HG02970 (cell line): ENCODE results near the gene ZNF563.
A peak's percentile ranks its signal among the peaks of the same experiment; 100 is the strongest.
"Not testable (repeated sequence)": the region's sequence is repeated elsewhere in the genome, so short reads cannot be mapped to it uniquely, and the experiment has no call there.

ENCODE experiments used
- ATAC-seq: cut with Tn5 transposase; IDR thresholded peaks from one replicate; pipeline ENCODE4 v1.9.1; 2021; ENCODE audit warnings: mild to moderate bottlenecking, moderate library complexity, moderate number of reproducible peaks; ENCODE audit not compliant: unreplicated experiment, low FRiP score

The ZNF563 gene

DNA sequence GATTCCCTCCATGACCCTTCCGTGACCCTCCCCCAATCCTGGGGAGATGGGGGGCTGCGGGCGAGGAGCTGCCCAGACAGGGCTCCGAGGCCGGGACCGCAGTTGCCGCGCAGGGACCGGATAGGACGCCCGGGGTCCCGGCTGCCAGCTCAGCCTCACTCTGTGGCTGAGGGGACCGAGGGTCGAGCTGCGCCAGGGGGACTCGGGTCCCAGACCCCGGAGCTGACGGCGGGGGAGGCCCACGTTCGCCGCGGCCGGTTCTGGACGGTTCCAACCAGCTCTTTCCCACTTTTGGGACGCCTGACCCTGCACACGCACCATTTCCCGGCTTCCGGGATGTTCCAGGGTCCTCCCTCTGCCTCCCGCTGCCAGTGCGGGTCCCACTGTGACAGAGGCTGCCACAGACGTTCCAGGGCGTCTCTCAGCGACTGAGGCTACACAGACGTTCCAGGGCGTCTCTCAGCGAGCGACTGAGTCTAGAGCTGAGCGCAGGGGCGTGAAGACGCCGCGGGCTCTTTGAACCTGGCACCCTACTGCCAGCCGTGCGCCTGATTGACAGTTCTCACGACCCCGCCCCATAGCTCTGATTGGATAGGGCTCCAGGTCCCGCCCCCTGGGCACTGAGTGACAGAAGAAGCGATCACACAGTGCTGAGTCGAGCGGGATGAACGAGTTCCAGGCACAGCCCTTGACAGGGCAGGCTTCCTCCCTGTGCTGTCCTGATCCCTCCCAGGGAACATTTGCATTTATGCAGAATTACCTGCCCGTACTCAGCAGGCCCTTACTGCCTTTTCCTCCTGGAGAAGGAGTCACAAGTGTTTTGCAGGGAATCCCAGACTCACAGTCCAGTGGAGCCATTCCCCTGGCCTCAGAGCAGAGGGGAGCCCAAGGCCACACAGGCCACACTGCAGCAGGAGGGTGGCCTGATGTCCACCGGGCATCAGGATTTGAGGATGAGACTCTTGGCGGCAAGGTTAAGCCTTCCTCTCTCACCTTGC is at the start of gene ZNF563:
Gene ZNF563 (minus strand): TSS at position 472 of the 998 bp plus-strand sequence. CDS start 151 bp downstream, at position 321.
- peak; percentile 91 for ATAC-seq

DNA sequence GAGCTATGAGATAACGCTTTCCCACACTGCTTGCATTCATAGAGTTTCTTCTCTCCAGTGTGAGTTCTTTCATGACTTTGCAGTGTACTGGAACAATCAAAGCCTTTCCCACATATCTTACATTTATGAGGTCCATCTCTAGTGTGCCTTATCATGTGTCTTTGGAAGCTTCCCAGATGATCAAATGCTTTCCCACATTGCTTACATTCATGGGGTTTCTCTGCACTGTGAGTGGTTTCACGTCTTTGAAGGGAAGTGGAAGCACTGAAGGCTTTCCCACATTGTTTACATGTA is 47.0 kb upstream of the ZNF563 start:
- ATAC-seq, result no peak

DNA sequence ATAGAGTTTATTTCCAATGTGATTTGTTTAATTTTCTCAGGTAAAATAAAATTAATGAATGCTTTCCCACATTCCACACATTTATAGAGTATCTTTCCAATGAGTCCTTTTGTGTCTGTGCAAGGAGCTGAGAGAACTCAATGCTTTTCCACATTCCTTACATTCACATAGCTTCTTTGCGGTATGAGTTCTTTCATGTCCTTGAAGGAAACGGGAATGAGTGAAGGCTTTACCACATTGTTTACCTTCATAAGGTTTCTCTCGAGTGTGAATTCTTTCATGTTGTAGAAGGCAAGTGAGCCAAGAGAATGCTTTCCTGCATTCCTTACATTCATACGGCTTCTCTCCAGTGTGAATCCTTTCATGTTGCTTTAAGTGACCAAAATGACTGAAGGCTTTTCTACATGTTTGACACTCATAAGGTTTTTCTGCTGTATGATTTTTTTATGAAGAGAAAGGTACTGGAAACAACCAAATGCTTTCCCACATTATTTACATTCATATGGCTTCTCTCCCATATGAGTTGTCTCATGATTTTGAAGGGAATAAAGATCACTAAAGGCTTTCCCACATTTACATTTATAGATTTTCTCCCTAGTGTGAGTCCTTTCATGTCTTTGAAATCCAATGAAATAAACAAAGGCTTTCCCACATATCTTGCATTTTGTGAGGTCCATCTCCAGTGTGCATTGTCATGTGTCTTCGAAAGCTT is 46.5 kb upstream of the ZNF563 start:
- no peak for ATAC-seq

DNA sequence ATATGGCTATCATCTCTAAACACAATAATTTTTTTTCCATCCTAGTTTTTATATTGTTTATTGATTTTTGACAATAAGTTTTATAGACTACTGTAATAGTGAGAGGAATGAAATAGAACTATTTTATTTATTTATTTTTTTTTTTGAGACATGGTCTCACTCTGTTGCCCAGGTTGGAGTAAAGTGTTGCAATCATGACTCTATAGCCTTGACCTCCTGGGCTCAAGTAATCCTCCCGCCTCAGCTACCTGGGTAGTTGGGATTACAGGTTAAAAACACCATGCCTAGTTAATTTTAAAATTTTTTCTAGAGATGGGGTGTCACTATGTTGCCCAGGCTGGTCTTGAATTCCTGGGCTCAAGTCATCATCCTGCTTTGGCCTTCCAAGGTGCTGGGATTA is 40.6 kb upstream of the ZNF563 start:
- ATAC-seq, result no peak

DNA sequence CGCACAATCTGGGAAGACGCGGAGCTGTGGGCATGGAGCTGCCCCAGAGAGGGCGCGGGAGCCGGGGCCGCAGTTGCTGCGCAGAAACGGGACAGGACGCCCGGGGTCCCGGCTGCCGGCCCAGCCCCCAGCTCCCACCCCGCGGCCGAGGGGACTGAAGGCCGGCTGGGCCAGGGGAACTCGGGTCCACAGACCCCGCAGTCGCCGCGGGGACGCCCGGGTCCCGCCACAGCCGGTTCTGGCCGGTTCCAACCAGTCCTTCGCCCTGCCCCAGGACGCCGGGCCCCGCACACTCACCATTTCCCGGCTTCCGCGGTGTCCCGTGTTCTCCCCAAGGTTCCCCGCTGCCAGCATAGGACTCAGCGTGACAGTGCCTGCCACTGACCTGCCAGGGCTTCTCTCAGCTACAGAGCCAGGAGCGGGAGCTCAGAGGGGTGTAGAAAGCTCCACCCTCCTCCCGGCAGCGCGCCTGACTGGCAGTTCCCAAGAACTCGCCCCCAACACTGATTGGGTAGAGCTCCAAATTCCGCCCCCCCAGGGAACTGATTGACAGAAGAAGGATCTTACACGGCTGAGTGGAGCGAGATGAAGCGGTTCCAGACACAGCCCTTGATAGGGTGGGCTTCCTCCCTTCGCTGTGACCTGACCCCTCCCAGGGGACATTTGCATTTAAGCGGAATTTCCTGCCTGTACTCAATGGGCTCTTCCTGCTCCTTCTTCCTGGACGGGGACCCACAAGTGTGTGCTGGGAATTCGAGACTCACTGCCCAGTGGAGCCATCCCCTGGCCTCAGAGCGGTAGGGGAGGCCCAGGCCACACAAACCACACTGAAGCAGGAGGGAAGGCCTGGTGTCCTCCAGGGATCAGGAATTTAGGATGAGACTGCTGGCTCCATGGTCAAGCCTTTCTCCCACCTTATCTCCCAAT is 32.1 kb upstream of the ZNF563 start, which contains the start of gene ZNF442:
Gene ZNF442 (minus strand): TSS at position 448 of the 927 bp plus-strand sequence. CDS start 2,052 bp downstream, outside the sequence.
- ATAC-seq, result peak; percentile 85

DNA sequence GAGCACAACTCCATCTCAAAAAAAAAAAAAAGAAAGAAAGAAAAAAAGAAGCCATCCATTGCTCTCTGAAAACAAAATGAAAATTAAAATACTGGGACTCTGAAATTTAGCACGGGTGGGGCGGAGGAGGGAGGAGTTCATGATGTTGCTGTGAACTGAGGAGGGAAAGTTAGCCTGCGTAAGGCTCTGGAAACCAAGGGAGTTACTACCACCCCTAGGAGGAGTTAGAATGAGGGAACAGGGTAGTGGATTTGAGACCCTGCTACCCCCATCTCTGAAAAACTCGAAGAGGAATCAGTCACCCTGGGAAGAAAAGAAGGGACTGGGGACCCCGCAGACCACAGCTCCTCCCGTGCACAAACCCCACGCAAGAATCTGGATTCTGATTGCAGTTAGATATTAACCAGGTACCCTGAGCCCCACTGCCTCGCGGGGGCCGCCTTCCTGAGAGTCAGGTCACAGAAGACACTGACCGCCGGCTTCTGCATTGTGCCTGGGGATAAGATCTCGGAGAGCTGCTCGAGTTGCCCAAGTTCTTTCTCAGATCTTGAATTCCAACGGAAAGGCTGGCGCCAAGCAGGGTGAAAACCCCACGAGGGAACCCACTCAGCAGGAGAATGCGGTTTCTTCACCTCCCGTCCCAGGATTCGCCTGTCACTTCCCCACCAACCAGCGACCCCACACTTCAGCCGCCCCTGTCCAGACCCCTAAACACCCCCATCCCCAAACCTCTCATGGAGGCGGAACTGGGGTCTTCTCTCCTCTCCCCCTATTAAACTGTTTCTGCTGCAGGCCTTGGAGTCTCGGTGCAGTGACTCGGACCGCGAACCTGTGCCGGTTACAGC is 31.2 kb upstream of the ZNF563 start:
- no peak for ATAC-seq

DNA sequence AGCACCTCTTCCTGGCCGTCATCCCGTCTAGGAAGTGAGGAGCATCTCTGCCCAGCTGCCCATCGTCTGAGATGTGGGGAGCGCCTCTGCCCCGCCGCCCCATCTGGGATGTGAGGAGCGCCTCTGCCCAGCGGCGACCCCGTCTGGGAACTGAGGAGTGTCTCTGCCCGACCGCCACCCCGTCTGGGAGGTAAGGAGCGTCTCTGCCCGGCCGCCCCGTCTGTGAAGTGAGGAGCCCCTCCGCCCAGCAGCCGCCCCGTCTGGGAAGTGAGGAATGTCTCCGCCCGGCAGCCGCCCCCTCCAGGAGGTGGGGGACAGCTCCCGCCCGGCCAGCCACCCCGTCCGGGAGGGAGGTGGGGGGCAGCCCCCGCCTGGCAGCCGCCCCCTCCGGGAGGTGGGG is 28.8 kb upstream of the ZNF563 start:
- ATAC-seq, result not testable (repeated sequence)

DNA sequence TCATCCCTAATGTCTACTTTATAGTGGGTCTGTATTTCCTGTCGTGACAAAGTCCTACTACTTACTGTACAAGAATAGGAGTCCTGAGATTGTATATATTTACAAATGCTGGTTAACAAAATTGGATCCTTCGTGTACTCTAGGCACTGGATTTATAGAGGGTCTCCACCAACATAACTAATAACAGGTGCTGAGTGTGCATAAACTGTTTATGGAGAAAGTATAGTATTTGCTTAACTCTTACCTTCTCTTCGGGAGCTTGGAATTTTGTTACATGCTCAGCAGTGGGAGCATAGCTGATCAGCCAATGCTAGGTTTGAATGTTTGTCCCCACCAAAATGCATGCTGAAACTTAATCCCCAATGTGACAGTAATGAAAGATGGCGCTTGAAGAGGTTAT is 19.9 kb upstream of the ZNF563 start:
- no peak for ATAC-seq

DNA sequence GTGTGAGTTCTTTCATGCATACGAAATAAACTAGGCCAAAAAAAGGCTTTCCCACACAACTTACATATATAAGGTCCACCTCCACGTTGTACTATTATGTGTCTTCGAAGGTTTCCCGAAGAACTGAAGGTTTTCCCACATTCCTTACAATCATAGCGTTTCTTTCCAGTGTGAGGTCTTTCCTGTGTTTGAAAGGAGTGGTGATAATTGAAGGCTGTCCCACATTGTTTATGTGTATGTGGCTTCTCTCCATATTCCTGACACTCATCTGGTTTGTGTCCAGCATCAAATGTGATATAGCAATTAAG is 17.4 kb upstream of the ZNF563 start:
- no peak for ATAC-seq

DNA sequence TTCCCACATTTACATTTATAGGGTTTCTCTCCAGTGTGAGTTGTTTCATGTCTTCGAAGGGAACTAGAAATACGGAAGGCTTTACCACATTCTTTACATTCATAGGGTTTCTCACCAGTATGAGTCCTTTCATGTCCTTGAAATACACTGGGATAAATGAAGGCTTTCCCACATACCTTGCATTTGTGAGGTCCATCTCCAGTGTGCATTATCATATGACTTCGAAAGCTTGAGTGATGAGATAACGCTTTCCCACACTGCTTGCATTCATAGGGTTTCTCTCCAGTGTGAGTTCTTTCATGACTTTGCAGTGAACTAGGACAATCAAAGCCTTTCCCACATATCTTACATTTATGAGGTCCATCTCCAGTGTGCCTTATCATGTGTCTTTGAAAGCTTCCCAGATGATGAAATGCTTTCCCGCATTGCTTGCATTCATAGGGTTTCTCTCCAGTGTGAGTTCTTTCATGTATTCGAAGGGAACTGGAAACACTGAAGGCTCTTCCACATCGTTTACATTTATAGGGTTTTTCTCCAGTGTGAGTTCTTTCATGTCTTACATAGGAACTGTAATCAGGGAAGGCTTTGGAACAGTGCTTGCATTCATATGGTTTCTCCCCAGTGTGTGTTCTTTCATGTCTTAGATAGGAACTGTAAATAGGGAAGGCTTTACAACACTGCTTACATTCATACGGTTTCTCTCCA is 16.9 kb upstream of the ZNF563 start:
- ATAC-seq, result no peak

DNA sequence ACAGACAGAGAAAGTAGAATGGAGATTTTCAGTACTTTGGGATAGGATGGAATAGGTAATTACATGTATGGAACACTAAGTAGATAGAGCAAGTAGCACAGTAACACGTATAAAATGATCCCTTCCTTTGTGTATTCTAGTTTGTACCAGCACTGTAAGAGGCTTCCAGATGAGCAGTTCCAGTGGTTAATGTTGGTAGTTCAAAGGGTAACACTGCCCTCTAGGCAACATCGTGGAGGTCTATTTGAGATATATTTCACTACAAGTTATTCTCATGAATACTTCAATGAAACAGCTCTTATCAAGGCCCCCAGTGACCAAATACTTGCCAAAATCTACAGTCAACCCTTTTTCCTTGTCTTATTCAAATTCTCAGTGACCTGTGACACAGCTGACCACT is 13.5 kb upstream of the ZNF563 start:
- ATAC-seq, result no peak

DNA sequence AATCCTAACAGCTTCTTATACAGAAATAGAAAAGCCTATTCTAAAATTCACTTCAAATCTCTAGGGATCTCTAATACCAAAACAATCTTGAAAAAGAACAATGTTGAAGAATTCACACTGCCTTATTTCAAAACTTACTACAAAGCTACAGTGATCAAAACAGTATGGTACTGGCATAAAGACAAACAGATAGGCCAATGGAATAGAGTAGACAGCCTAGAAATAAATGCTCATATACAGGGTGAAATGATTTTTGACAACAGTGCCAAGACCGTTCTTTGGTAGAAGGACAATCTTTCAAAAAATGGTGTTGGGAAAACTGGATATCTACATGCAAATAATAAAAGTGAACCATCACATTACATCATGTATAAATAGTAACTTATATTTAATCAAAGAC is 11.8 kb upstream of the ZNF563 start:
- ATAC-seq, result no peak

DNA sequence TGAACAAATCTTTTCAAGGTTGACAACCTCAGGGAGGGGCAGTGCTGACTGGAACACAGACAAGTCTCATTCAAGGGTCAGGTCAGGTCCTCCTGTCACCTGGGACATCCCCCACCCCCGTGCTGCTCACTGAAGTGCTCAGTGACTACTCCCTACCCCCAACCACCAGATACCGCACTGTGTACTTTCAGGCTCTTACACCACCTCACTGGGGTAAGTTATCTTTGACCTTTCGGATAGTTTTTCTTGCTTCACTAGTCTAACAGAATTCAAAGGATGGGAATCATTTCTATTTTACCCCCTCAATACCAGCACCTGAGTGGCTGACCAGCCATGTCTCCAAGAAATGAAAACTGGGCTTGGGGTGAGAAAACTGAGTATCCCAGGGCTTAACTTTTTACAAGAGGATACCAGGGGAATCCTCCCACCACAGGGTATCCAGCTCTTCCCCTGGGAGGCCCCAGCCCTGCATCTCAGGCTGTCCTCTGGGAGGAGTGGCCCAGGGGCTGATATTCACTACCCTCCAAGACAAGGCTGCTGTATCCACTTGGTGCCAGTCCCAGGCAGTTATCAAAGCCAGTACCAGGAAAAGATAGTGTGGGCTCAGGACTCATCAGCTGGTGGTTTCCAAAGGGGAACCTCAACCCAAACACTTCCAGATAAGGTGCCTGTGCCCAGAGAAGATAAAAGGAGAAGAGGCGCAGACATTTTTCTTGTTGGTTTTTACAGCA is 2.1 kb downstream of the ZNF563 start:
- no peak for ATAC-seq

DNA sequence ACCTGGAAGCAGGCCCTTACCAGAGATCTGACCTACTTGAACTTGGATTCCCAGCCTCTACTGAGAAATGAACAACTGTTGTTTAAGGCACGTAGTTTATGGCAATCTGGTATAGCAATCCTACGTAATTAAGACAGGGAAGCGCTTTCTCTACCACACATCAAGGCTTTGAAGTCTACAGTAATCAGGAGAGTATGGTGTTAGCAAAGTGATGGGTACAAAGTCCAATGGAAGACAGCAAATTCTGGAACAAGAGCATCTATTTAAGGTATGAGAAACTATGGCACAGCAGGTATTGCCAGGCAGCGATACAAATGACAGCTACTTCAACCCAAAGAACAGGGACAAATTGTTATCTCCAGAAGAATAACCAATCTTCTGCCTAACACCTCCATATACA is 3.1 kb downstream of the ZNF563 start:
- no peak for ATAC-seq

DNA sequence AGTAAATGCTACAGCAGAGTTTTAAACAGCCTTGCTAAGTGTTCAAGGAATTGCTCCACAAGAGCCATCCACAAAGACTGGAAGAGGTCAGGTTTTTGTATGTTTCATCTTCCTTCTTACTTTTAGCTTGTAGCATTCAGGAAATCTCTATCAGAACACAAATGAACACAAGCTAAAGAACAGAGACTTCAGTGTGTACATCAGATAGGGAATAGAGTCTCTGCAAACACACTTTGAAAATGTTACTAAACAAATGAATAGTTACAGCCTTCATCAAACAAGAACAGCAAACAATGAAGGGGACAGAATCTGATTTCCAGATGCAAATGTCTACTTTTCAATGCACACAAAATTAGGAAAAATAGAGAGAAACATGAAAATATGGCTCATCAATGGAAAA is 7.7 kb downstream of the ZNF563 start:
- ATAC-seq, result no peak

DNA sequence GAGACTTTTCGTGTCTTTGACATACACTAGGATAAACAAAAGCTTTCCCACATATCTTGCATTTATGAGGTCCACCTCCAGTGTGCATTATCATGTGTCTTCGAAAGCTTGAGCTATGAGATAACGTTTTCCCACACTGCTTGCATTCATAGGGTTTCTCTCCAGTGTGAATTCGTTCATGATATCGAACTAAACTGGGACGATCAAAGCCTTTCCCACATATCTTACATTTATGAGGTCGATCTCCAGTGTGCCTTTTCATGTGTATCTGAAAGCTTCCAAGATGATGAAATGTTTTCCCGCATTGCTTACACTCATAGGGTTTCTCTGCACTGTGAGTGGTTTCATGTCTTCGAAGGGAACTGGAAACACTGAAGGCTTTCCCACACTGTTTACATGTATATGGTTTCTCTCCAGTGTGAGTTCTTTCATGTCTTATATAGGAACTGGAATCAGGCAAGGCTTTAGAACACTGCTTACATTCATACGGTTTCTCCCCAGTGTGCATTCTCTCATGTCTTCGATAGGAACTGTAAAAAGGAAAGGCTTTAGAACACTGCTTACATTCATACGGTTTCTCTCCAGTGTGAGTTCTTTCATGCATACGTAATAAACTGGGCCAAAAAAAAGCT is 14.5 kb downstream of the ZNF563 start:
- ATAC-seq, result no peak

DNA sequence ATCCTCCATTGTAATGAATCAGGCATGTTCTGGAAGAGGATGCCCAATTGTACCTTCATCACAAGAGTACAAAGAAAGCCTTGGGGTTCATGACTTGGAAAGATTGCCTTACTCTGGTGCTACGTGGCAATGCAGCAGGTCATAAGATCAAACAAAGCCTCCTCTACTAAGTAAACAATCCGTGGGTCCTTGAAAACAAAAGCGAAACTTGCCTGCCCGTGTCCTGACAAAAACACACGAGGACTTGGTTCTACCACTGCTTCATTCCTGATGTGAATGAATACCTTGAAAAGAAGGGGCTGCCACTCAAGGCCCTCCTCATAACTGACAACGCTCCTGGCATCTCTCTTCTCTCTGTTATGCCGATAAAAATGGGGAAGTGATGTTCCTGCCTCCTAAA is 18.9 kb downstream of the ZNF563 start:
- ATAC-seq, result no peak

DNA sequence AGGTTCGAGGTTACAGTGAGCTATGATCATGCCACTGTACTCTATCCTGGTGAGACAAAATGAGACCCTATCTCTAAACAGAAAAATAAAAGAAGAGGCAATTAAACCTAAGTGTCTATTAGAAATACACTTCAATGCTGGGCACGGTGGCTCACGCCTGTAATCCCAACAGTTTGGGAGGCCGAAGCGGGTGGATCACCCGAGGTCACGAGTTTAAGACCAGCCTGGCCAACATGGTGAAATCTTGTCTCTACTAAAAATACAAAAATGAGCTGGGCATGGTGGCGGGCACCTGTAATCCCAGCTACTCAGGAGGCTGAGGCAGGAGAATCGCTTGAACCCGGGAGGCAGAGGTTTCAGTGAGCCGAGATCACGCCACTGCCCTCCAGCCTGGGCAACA is 24.5 kb downstream of the ZNF563 start:
- not testable (repeated sequence) for ATAC-seq
